CD4-positive, alpha-beta T cell (primary cell): ENCODE measurements around the gene LAPTM5. TPM values are rescaled to one million over a fixed set of nuclear protein-coding genes. Genes with fewer than 3 reads are reported as not detected.
A peak's percentile ranks its signal among the peaks of the same experiment; 100 is the strongest.

ENCODE experiments used
- ATAC-seq: fragments of 200-7000 bp; cut with Tn5 transposase; one replicate; pipeline ENCODE4 v1.10.0; 2022; ENCODE audit warnings: mild to moderate bottlenecking; ENCODE audit not compliant: poor library complexity
- CTCF ChIA-PET: fragments of 350-600 bp; sonication (Branson Sonifier 250); formaldehyde crosslinking; loops from one replicate; lab custom pipeline; 2021; ENCODE audit warnings: antibody characterized with exemption, inconsistent platforms; lab: Charles Lee
- POLR2A ChIA-PET: fragments of 350-600 bp; sonication (Branson Sonifier 250); formaldehyde crosslinking; loops from one replicate; lab custom pipeline; 2021; ENCODE audit warnings: antibody characterized with exemption, inconsistent platforms; lab: Charles Lee
- DNase-seq, 14 experiments: peaks; one replicate each; pipeline ENCODE4 v3.0.0-alpha.2; 2013 to 2020; ENCODE audit warnings: mixed read lengths in 2 of 14
- H3K27ac ChIP-seq, 2 donors: one replicate each; pipeline versions ENCODE4 v1.5.1 to v1.7.0; 2013; ENCODE audit warnings: low read length in 2 of 2, low read depth in 1 of 2, mild to moderate bottlenecking in 1 of 2
- H3K27me3 ChIP-seq, 2 experiments: 1 replicate in 1 of 2; 2 replicates in 1 of 2; pipeline versions ENCODE4 v1.6.1 to v1.7.0; 2013; ENCODE audit warnings: low read length in 2 of 2, control low read depth in 1 of 2, mild to moderate bottlenecking in 1 of 2, moderate library complexity in 1 of 2; ENCODE audit not compliant: insufficient read depth in 2 of 2, control insufficient read depth in 1 of 2
- H3K36me3 ChIP-seq: one replicate; pipeline ENCODE4 v1.6.1; 2013; ENCODE audit warnings: low read length, control low read depth; ENCODE audit not compliant: insufficient read depth
- H3K4me1 ChIP-seq: one replicate; pipeline ENCODE4 v1.6.1; 2013; ENCODE audit warnings: low read length, control low read depth; ENCODE audit not compliant: insufficient read depth
- H3K4me3 ChIP-seq: one replicate; pipeline ENCODE4 v1.5.1; 2013; ENCODE audit warnings: mild to moderate bottlenecking, low read length, moderate library complexity
- H3K9me3 ChIP-seq, 2 experiments: 1 replicate in 1 of 2; 2 replicates in 1 of 2; pipeline versions ENCODE4 v1.6.1 to v1.7.0; 2013; ENCODE audit warnings: low read length in 2 of 2, mild to moderate bottlenecking in 2 of 2, control low read depth in 1 of 2, moderate library complexity in 1 of 2; ENCODE audit not compliant: control insufficient read depth in 1 of 2, insufficient read depth in 1 of 2
- H3K27ac Mint-ChIP-seq: one replicate; pipeline ENCODE4 v1.8.0; 2020; ENCODE audit warnings: mixed read lengths
- H3K27me3 Mint-ChIP-seq: one replicate; pipeline ENCODE4 v1.8.0; 2021; ENCODE audit warnings: mixed read lengths
- H3K36me3 Mint-ChIP-seq: one replicate; pipeline ENCODE4 v1.8.0; 2021; ENCODE audit warnings: low read depth, mixed read lengths
- H3K4me1 Mint-ChIP-seq: one replicate; pipeline ENCODE4 v1.8.0; 2021; ENCODE audit warnings: low read depth, mixed read lengths
- H3K4me3 Mint-ChIP-seq: one replicate; pipeline ENCODE4 v1.8.0; 2020; ENCODE audit warnings: mild to moderate bottlenecking, mixed read lengths
- H3K9me3 Mint-ChIP-seq: one replicate; pipeline ENCODE4 v1.8.0; 2020; ENCODE audit warnings: mixed read lengths
- intact Hi-C, 2 experiments: fragments of 100-400 bp; cut with DNase I in 1 of 2; cut with micrococcal nuclease in 1 of 2; formaldehyde crosslinking; loops; one replicate each; pipeline versions ENCODE4 v1.15.1 to v1.9.0; 2023 to 2025; cut with DNase I, micrococcal nuclease
- total RNA-seq, 174 experiments: library from RNA in 2 of 174; stranded (reverse) in 2 of 174; gene quantifications; one replicate each; pipeline ENCODE4 v1.2.3 and lab custom pipeline; 2021 to 2026
- TF ChIP-seq, protein P1 (sequence below): fragments of 200-600 bp; IDR thresholded peaks from one replicate; pipeline ENCODE4 v1.8.0; 2022; ENCODE audit warnings: antibody characterized with exemption, mild to moderate bottlenecking

Gene LAPTM5
- total RNA-seq, 2 experiments from 2014 or later: 625 to 642 TPM

DNA sequence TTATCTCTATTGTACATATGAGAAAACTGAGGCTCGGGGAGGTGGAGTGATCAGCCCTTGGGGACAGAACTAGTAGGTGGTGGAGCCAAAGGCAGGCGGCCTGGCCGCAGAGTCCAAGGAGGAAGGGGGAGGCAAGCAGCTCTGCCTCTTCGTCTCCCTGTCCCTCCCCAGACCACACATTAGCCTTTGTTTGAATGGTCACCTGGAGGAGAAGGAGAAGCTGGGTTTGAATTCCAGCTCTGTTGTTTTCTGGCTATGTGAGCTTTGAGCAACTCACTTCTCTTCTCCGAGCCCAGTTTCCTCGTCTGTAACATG, 21.4 kb upstream of the LAPTM5 start:
- H3K27ac Mint-ChIP-seq: no peak overlapping the region
- TF ChIP-seq, protein P1, sequence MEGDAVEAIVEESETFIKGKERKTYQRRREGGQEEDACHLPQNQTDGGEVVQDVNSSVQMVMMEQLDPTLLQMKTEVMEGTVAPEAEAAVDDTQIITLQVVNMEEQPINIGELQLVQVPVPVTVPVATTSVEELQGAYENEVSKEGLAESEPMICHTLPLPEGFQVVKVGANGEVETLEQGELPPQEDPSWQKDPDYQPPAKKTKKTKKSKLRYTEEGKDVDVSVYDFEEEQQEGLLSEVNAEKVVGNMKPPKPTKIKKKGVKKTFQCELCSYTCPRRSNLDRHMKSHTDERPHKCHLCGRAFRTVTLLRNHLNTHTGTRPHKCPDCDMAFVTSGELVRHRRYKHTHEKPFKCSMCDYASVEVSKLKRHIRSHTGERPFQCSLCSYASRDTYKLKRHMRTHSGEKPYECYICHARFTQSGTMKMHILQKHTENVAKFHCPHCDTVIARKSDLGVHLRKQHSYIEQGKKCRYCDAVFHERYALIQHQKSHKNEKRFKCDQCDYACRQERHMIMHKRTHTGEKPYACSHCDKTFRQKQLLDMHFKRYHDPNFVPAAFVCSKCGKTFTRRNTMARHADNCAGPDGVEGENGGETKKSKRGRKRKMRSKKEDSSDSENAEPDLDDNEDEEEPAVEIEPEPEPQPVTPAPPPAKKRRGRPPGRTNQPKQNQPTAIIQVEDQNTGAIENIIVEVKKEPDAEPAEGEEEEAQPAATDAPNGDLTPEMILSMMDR: no peak
- CTCF ChIA-PET: interaction anchor here (1.2 to 3.2 kb wide), 9 partner anchors 18 to 126 kb away, joined by 4 to 87 read pairs (median 15); partner anchors contain the start of gene LAPTM5
- no peak for DNase-seq
- peaks cover 25% of the 10 kb centered on the region for H3K4me1 ChIP-seq
- H3K4me1 Mint-ChIP-seq: peaks cover 16% of the 10 kb centered on the region
- H3K36me3 Mint-ChIP-seq: no peaks in the 10 kb centered on the region
- peaks cover 0 to 6% of the 10 kb centered on the region in 2 experiments for H3K9me3 ChIP-seq
- no peak overlapping the region for H3K4me3 Mint-ChIP-seq
- no peaks in the 10 kb centered on the region for H3K36me3 ChIP-seq
- H3K27ac ChIP-seq: no peak overlapping the region
- POLR2A ChIA-PET: interaction anchor here (0.8 to 4.1 kb wide), 8 partner anchors 16 to 59 kb away, joined by 3 to 60 read pairs (median 6); no protein-coding TSS in a partner anchor
- H3K27me3 ChIP-seq: no peaks in the 10 kb centered on the region
- no peaks in the 10 kb centered on the region for H3K9me3 Mint-ChIP-seq
- H3K4me3 ChIP-seq: no peak overlapping the region
- ATAC-seq: no peak
- H3K27me3 Mint-ChIP-seq: no peaks in the 10 kb centered on the region
- intact Hi-C loops: loop anchor here (1.0 to 2.0 kb wide), 4 partner anchors 22 to 60 kb away; partner anchors contain the start of gene LAPTM5 (in 1 of the 2)

DNA sequence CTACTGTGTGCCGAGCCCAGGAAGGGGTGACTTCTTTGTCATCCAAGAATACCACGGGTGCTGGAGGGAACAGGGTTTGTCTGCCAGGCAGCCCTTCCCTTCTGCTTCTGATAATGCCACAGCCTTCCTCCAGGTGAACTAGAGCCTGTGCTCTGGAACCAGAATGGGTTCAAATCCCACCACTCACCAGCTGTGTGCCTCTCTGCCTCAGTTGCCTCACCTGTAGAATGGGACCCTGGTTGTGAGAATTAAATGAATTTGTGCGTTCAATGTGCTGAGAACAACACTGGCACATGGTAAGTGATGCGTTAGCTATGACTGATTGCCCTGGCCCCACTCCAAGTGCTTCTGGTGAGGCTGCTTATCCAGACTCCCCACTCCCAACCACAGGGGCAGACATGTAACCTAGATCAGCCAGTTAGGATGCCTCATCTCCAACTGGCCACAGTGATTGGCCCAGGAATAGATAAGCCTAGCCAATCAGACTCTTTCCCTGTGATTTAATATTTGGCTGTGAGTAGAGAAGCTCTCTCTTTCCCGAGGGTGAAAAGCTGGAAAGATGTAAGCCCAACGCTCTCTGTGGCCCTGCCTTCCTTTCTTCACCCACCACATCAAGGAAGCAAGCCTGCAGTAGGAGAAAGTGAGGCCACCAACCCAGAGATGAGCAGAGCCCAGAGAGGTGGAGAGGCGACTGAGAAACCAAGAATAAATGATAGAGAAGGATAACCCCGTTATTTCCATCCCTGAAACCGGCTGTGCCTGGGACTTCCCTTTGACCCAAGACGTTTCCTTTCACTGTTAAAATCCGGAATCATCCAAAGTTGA, 20.8 kb upstream of the LAPTM5 start:
- Histone ChIP-seq H3K27ac (no peak overlapping the region), H3K4me3 (no peak overlapping the region), H3K27me3 (no peaks in the 10 kb centered on the region), H3K36me3 (no peaks in the 10 kb centered on the region), H3K9me3 (peaks cover 0 to 6% of the 10 kb centered on the region in 2 experiments), H3K4me1 (peaks cover 25% of the 10 kb centered on the region)
- POLR2A ChIA-PET: interaction anchor here (0.8 to 4.1 kb wide), 6 partner anchors 17 to 58 kb away, joined by 3 to 60 read pairs (median 8); no protein-coding TSS in a partner anchor
- Mint-ChIP-seq H3K36me3 (no peaks in the 10 kb centered on the region), H3K9me3 (no peaks in the 10 kb centered on the region), H3K27me3 (no peaks in the 10 kb centered on the region), H3K4me1 (peaks cover 16% of the 10 kb centered on the region), H3K4me3 (no peak overlapping the region), H3K27ac (no peak overlapping the region)
- CTCF ChIA-PET: interaction anchor here (2.0 to 3.2 kb wide), 6 partner anchors 18 to 59 kb away, joined by 12 to 87 read pairs (median 23); partner anchors contain the start of gene LAPTM5
- DNase-seq (peak in 1 of 14 experiments; percentile 48), ATAC-seq (no peak)
- intact Hi-C loops: loop anchor here (2.0 kb wide), 3 partner anchors 22 to 36 kb away; partner anchors contain the start of gene LAPTM5 (in 1 of the 2)
- TF ChIP-seq, protein P1: no peak

DNA sequence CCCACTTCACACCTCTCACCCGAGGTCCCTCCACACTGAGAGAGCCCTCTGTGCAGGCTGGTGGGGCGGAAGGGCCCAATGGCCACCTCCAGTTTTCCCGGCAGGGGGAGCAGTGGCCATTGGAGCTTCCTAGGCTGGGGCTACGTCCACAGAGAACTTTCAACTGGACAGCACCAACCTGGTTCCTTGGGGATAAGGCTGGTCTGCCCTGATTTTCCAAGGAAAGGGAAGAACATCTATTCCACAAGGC, 20.3 kb upstream of the LAPTM5 start:
- no peaks in the 10 kb centered on the region for H3K27me3 Mint-ChIP-seq
- Histone ChIP-seq H3K27me3 (no peaks in the 10 kb centered on the region), H3K4me3 (no peak overlapping the region), H3K4me1 (peaks cover 22% of the 10 kb centered on the region), H3K36me3 (no peaks in the 10 kb centered on the region), H3K27ac (no peak overlapping the region), H3K9me3 (peaks cover 0 to 6% of the 10 kb centered on the region in 2 experiments)
- TF ChIP-seq, protein P1: no peak
- H3K36me3 Mint-ChIP-seq: no peaks in the 10 kb centered on the region
- H3K4me3 Mint-ChIP-seq: no peak overlapping the region
- DNase-seq (no peak), ATAC-seq (no peak)
- no peak overlapping the region for H3K27ac Mint-ChIP-seq
- ChIA-PET CTCF (interaction anchor here (2.7 to 3.2 kb wide), 2 partner anchors 17 to 58 kb away, joined by 47 to 87 read pairs; no protein-coding TSS in a partner anchor), POLR2A (interaction anchor here (0.9 to 4.1 kb wide), 3 partner anchors 17 to 58 kb away, joined by 3 to 60 read pairs (median 5); no protein-coding TSS in a partner anchor)
- H3K9me3 Mint-ChIP-seq: no peaks in the 10 kb centered on the region
- intact Hi-C loops: loop anchor here (2.0 kb wide), 3 partner anchors 21 to 35 kb away; partner anchors contain the start of gene LAPTM5 (in 1 of the 2)
- H3K4me1 Mint-ChIP-seq: peaks cover 16% of the 10 kb centered on the region
